H9 (cell line): ENCODE data around the gene BSDC1. TPM values are rescaled to one million over a fixed set of nuclear protein-coding genes. Genes with fewer than 3 reads are reported as not detected.

ENCODE experiments used
- DNase-seq: peaks from one replicate; pipeline ENCODE4 v3.0.0-alpha.2; 2017
- H2AFZ ChIP-seq: one replicate; pipeline ENCODE4 v1.6.1; 2013; ENCODE audit warnings: mild to moderate bottlenecking, low read length, control low read depth, moderate library complexity
- H2AK5ac ChIP-seq: 2 replicates; pipeline ENCODE4 v1.6.1; 2013; ENCODE audit warnings: low read length, control low read depth, mixed read lengths; ENCODE audit not compliant: insufficient read length
- H2BK120ac ChIP-seq: one replicate; pipeline ENCODE4 v1.6.1; 2013; ENCODE audit warnings: low read depth, mild to moderate bottlenecking, low read length, control low read depth, inconsistent platforms; ENCODE audit not compliant: poor library complexity, severe bottlenecking
- H2BK12ac ChIP-seq: 2 replicates; pipeline ENCODE4 v1.6.1; 2013; ENCODE audit warnings: low read length, control low read depth, mixed read lengths, low read depth; ENCODE audit not compliant: insufficient read length
- H2BK15ac ChIP-seq: 2 replicates; pipeline ENCODE4 v1.6.1; 2013; ENCODE audit warnings: low read depth, low read length, control low read depth
- H2BK20ac ChIP-seq: one replicate; pipeline ENCODE4 v1.6.1; 2013; ENCODE audit warnings: low read depth, mild to moderate bottlenecking, low read length, control low read depth, inconsistent platforms; ENCODE audit not compliant: poor library complexity, severe bottlenecking
- H2BK5ac ChIP-seq: 2 replicates; pipeline ENCODE4 v1.6.1; 2013; ENCODE audit warnings: low read length, control low read depth, mixed read lengths; ENCODE audit not compliant: insufficient read length
- H3K14ac ChIP-seq: 2 replicates; pipeline ENCODE4 v1.6.1; 2013; ENCODE audit warnings: low read length, control low read depth; ENCODE audit not compliant: insufficient read depth
- H3K18ac ChIP-seq: 2 replicates; pipeline ENCODE4 v1.6.1; 2013; ENCODE audit warnings: low read depth, mild to moderate bottlenecking, mixed read lengths, low read length, control low read depth; ENCODE audit not compliant: insufficient read length
- H3K23ac ChIP-seq: 2 replicates; pipeline ENCODE4 v1.6.1; 2013; ENCODE audit warnings: low read length, control low read depth, mixed read lengths, low read depth; ENCODE audit not compliant: insufficient read length
- H3K23me2 ChIP-seq: 2 replicates; pipeline ENCODE4 v1.6.1; 2013; ENCODE audit warnings: low read depth, mild to moderate bottlenecking, mixed read lengths, low read length, control low read depth; ENCODE audit not compliant: insufficient read length, poor library complexity, severe bottlenecking
- H3K27ac ChIP-seq: 2 replicates; pipeline ENCODE4 v1.5.1; 2013; ENCODE audit warnings: low read length, control low read depth, mixed read lengths, low read depth; ENCODE audit not compliant: insufficient read length
- H3K27me3 ChIP-seq: 2 replicates; pipeline ENCODE4 v1.6.1; 2013; ENCODE audit warnings: low read length, control low read depth, inconsistent platforms; ENCODE audit not compliant: insufficient read depth
- H3K4ac ChIP-seq: 2 replicates; pipeline ENCODE4 v1.6.1; 2013; ENCODE audit warnings: low read depth, mild to moderate bottlenecking, control low read depth, inconsistent platforms, low read length, moderate library complexity
- H3K4me1 ChIP-seq: 2 replicates; pipeline ENCODE4 v1.6.1; 2013; ENCODE audit warnings: low read length, control low read depth, inconsistent platforms; ENCODE audit not compliant: insufficient read depth
- H3K4me2 ChIP-seq: 2 replicates; pipeline ENCODE4 v1.6.1; 2013; ENCODE audit warnings: low read length, control low read depth, mixed read lengths; ENCODE audit not compliant: insufficient read length, insufficient read depth
- H3K56ac ChIP-seq: 2 replicates; pipeline ENCODE4 v1.6.1; 2013; ENCODE audit warnings: low read depth, mild to moderate bottlenecking, mixed read lengths, low read length, control low read depth; ENCODE audit not compliant: insufficient read length
- H3K79me1 ChIP-seq: 2 replicates; pipeline ENCODE4 v1.6.1; 2013; ENCODE audit warnings: low read depth, mild to moderate bottlenecking, moderate library complexity, low read length, control low read depth, inconsistent platforms; ENCODE audit not compliant: insufficient read depth, poor library complexity, severe bottlenecking
- H3K79me2 ChIP-seq: 2 replicates; pipeline ENCODE4 v1.6.1; 2013; ENCODE audit warnings: low read length, control low read depth, inconsistent platforms; ENCODE audit not compliant: insufficient read depth
- H3K9ac ChIP-seq: 2 replicates; pipeline ENCODE4 v1.6.1; 2013; ENCODE audit warnings: low read length, control low read depth, mixed read lengths; ENCODE audit not compliant: insufficient read length; ENCODE audit errors: extremely low read depth
- H3K9me3 ChIP-seq: one replicate; pipeline ENCODE4 v1.6.1; 2013; ENCODE audit warnings: low read depth, low read length, inconsistent platforms; ENCODE audit not compliant: control insufficient read depth
- H3T11ph ChIP-seq: one replicate; pipeline ENCODE4 v1.6.1; 2013; ENCODE audit warnings: mild to moderate bottlenecking, low read length, control low read depth, inconsistent platforms
- H4K20me1 ChIP-seq: one replicate; pipeline ENCODE4 v1.6.1; 2013; ENCODE audit not compliant: control insufficient read depth, insufficient read length, insufficient read depth
- H4K5ac ChIP-seq: 2 replicates; pipeline ENCODE4 v1.6.1; 2013; ENCODE audit warnings: low read depth, mild to moderate bottlenecking, mixed read lengths, low read length, control low read depth; ENCODE audit not compliant: insufficient read length
- H4K8ac ChIP-seq: replicated peaks from 2 replicates; pipeline ENCODE4 v1.6.1; 2013; ENCODE audit warnings: low read length, control low read depth, mixed read lengths, low read depth; ENCODE audit not compliant: insufficient read length
- H4K91ac ChIP-seq: 2 replicates; pipeline ENCODE4 v1.6.1; 2013; ENCODE audit warnings: low read depth, mild to moderate bottlenecking, moderate library complexity, mixed read lengths, low read length, control low read depth; ENCODE audit not compliant: insufficient read length
- H3K27ac Mint-ChIP-seq, 3 experiments: 2 replicates in 2 of 3; 3 replicates in 1 of 3; pipeline ENCODE4 v1.8.0; 2020 to 2021; ENCODE audit warnings: mixed read lengths in 3 of 3, mild to moderate bottlenecking in 1 of 3, moderate library complexity in 1 of 3
- H3K27me3 Mint-ChIP-seq: 2 replicates; pipeline ENCODE4 v1.8.0; 2021; ENCODE audit warnings: low read depth, mild to moderate bottlenecking, moderate library complexity, mixed read lengths
- H3K36me3 Mint-ChIP-seq, 3 experiments: 2 replicates in 2 of 3; 3 replicates in 1 of 3; pipeline ENCODE4 v1.8.0; 2020 to 2021; ENCODE audit warnings: low read depth in 3 of 3, mixed read lengths in 3 of 3; ENCODE audit not compliant: insufficient read depth in 1 of 3
- H3K4me1 Mint-ChIP-seq, 2 experiments: 2 replicates each; pipeline ENCODE4 v1.8.0; 2020; ENCODE audit warnings: mixed read lengths in 2 of 2
- H3K4me3 Mint-ChIP-seq, 2 experiments: 2 replicates in 1 of 2; 3 replicates in 1 of 2; pipeline ENCODE4 v1.8.0; 2020 to 2021; ENCODE audit warnings: mild to moderate bottlenecking in 2 of 2, mixed read lengths in 2 of 2, moderate library complexity in 1 of 2
- H3K9me3 Mint-ChIP-seq, 2 experiments: 2 replicates in 1 of 2; 3 replicates in 1 of 2; pipeline ENCODE4 v1.8.0; 2020; ENCODE audit warnings: mild to moderate bottlenecking in 2 of 2, mixed read lengths in 2 of 2, moderate library complexity in 1 of 2
- WGBS: extraction: QIAGEN DNeasy Blood & Tissue Kit; methylation state at CpG from one replicate; pipeline ENCODE4 v1.1.7; 2013; ENCODE audit warnings: missing lambda C conversion rate, low lambda C conversion rate, mixed read lengths; ENCODE audit not compliant: insufficient read length; ENCODE audit errors: extremely low coverage; 5-methylcytosine and 5-hydroxymethylcytosine counted together
- total RNA-seq: library from RNA; stranded (reverse); gene quantifications from 2 replicates; pipeline ENCODE4 v1.2.1, GENCODE V29; 2021
- TF ChIP-seq, protein P1 (sequence below): fragments of 200-600 bp; sonication (generic); conservative IDR thresholded peaks from 3 replicates; pipeline ENCODE4 v1.8.0; 2021; ENCODE audit warnings: antibody characterized with exemption, mild to moderate bottlenecking

Gene BSDC1
- total RNA-seq, 1 experiment from 2014 or later = 52.6 TPM

DNA sequence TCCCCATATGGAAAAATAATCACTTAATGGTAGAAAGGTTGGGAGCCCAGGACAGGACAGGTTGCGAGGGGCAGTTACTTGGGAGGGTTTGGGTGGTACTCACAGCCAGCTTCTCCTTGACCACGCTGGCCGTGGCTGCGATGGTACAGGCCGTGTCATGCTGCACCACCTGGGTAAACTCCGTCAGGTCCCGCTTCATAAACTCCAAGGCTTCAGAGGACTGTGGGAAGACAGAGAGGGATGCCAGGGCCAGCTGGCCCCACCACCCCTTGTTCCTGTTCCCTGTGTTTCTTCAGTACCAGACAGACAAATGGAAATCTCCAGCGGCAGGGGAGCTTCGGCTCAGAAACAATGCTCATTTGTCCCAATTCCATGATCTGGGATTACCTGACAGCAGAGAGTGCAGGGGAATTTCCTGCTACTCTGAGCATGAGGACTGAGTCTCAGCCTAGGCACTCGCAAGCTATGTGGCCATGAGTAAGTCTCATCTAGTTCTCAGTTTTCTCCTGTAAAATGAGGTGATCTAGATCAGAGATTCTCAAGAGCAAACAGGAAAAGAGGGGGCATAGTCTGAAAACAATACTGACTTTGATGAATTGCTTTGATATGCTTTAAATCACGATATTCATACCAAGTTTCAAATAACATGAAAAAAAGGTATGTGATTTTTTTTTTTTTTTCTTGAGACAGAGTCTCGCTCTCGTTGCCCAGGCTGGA, 7.4 kb downstream of the BSDC1 start:
- no CpG with 5 or more reads among the region's 13 CpGs for WGBS
- Mint-ChIP-seq H3K4me1 (no peaks in the 10 kb centered on the region), H3K27me3 (no peaks in the 10 kb centered on the region)

More for the DNA sequence above, 7.4 kb downstream of the BSDC1 start:
- Histone ChIP-seq H4K5ac (no peak overlapping the region), H3K4me2 (no peak overlapping the region), H2BK12ac (no peak overlapping the region), H3K4me1 (no peaks in the 10 kb centered on the region), H4K20me1 (no peaks in the 10 kb centered on the region), H3K4ac (no peak overlapping the region), H4K91ac (no peak overlapping the region), H3K23ac (no peak overlapping the region), H2BK5ac (no peak overlapping the region), H2BK15ac (no peak overlapping the region), H3K79me1 (no peaks in the 10 kb centered on the region), H3K18ac (no peak overlapping the region), H3K79me2 (no peaks in the 10 kb centered on the region), H3K14ac (no peak overlapping the region), H4K8ac (no peak overlapping the region), H3K9ac (no peak overlapping the region), H3T11ph (no peak overlapping the region), H2AK5ac (no peak overlapping the region), H2BK20ac (no peak overlapping the region), H3K56ac (no peak overlapping the region), H3K23me2 (no peaks in the 10 kb centered on the region), H2AFZ (no peak overlapping the region), H2BK120ac (no peak overlapping the region), H3K27me3 (no peaks in the 10 kb centered on the region), H3K27ac (no peak overlapping the region), H3K9me3 (no peaks in the 10 kb centered on the region)
- Mint-ChIP-seq H3K4me3 (no peak overlapping the region), H3K36me3 (peaks cover 14 to 54% (median 50%) of the 10 kb centered on the region in 3 experiments), H3K27ac (no peak overlapping the region), H3K9me3 (no peaks in the 10 kb centered on the region; a peak in 1 of 5 replicates)
- TF ChIP-seq, protein P1, sequence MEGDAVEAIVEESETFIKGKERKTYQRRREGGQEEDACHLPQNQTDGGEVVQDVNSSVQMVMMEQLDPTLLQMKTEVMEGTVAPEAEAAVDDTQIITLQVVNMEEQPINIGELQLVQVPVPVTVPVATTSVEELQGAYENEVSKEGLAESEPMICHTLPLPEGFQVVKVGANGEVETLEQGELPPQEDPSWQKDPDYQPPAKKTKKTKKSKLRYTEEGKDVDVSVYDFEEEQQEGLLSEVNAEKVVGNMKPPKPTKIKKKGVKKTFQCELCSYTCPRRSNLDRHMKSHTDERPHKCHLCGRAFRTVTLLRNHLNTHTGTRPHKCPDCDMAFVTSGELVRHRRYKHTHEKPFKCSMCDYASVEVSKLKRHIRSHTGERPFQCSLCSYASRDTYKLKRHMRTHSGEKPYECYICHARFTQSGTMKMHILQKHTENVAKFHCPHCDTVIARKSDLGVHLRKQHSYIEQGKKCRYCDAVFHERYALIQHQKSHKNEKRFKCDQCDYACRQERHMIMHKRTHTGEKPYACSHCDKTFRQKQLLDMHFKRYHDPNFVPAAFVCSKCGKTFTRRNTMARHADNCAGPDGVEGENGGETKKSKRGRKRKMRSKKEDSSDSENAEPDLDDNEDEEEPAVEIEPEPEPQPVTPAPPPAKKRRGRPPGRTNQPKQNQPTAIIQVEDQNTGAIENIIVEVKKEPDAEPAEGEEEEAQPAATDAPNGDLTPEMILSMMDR = no peak
- DNase-seq = no peak
